Esophagus (tissue), 2 donors: ENCODE data around the gene RHBG. TPM values are rescaled to one million over a fixed set of nuclear protein-coding genes. Genes with fewer than 3 reads are reported as not detected.
"Not testable (repeated sequence)": the region's sequence is repeated elsewhere in the genome, so short reads cannot be mapped to it uniquely, and the experiment has no call there.

ENCODE experiments used
- H3K27ac ChIP-seq, 2 donors: one replicate each; pipeline ENCODE4 v1.5.1; 2013; ENCODE audit warnings: low read depth in 2 of 2, mild to moderate bottlenecking in 2 of 2, inconsistent platforms in 1 of 2, low read length in 1 of 2, moderate library complexity in 1 of 2
- H3K27me3 ChIP-seq, 2 donors: one replicate each; pipeline ENCODE4 v1.6.1; 2013; ENCODE audit warnings: low read length in 2 of 2, control low read depth in 1 of 2, mild to moderate bottlenecking in 1 of 2; ENCODE audit not compliant: insufficient read depth in 2 of 2, control insufficient read depth in 1 of 2
- H3K36me3 ChIP-seq, 2 donors: one replicate each; pipeline ENCODE4 v1.6.1; 2013; ENCODE audit warnings: low read length in 1 of 2; ENCODE audit not compliant: control insufficient read depth in 2 of 2, insufficient read depth in 2 of 2
- H3K4me1 ChIP-seq, 2 donors: one replicate each; pipeline ENCODE4 v1.6.1; 2013; ENCODE audit warnings: low read length in 1 of 2; ENCODE audit not compliant: control insufficient read depth in 2 of 2, insufficient read depth in 2 of 2
- H3K4me3 ChIP-seq, 2 donors: one replicate each; pipeline ENCODE4 v1.5.1; 2013; ENCODE audit warnings: low read length in 2 of 2, mild to moderate bottlenecking in 2 of 2, low read depth in 1 of 2, moderate library complexity in 1 of 2
- H3K9me3 ChIP-seq, 2 donors: one replicate each; pipeline ENCODE4 v1.6.1; 2013; ENCODE audit warnings: mild to moderate bottlenecking in 2 of 2, low read depth in 1 of 2, low read length in 1 of 2, moderate library complexity in 1 of 2; ENCODE audit not compliant: control insufficient read depth in 2 of 2, insufficient read depth in 1 of 2
- WGBS, 2 donors: extraction: QIAGEN DNeasy Blood & Tissue Kit; methylation state at CpG; one replicate each; pipeline ENCODE4 v1.1.7; 2013; 5-methylcytosine and 5-hydroxymethylcytosine counted together
- polyA plus RNA-seq, 2 donors: library from polyadenylated mRNA; stranded (reverse); fragments of 200-250 nt; gene quantifications; one replicate each; pipeline ENCODE4 v1.2.3, GENCODE V29; 2013
- donor health status: healthy with polysubstance abuse.
- donor health status: Bipolar disorder and iron deficiency.

The RHBG gene
- polyA plus RNA-seq = 1 to 10 TPM; 2.3 TPM

GRCh38 chr1:156368889-156369684 lies at the start of gene RHBG:
TSS of gene RHBG (plus strand) at chr1:156369211. CDS start at chr1:156369250, 39 bp downstream.
- Histone ChIP-seq H3K9me3 (no peaks in the 10 kb centered on the region), H3K27me3 (no peaks in the 10 kb centered on the region), H3K36me3 (no peaks in the 10 kb centered on the region), H3K27ac (peak within 1 kb of the TSS in 1 of 2 donors; percentile 28), H3K4me1 (peaks cover 0 to 7% of the 10 kb centered on the region in 2 donors), H3K4me3 (peak within 1 kb of the TSS; percentile 61 to 62)
- 11 to 12% methylated on average over 47 to 48 of the region's 48 CpGs for WGBS, 2 donors

GRCh38 chr1:156319664-156320063 lies 49.3 kb upstream of the RHBG start:
- 72 to 83% methylated on average over 1 of the region's 1 CpG for WGBS, 2 donors

GRCh38 chr1:156320560-156320959 lies 48.5 kb upstream of the RHBG start:
- Histone ChIP-seq H3K27me3 (no peaks in the 10 kb centered on the region), H3K36me3 (peaks cover 21 to 38% of the 10 kb centered on the region in 2 donors), H3K27ac (no peak overlapping the region), H3K4me1 (no peaks in the 10 kb centered on the region), H3K4me3 (no peak overlapping the region), H3K9me3 (no peaks in the 10 kb centered on the region)
- WGBS, 2 donors = 71 to 84% methylated on average over 3 of the region's 3 CpGs

More at GRCh38 chr1:156319664-156320063, 49.3 kb upstream of the RHBG start:
- H3K27me3 ChIP-seq = no peaks in the 10 kb centered on the region
- H3K9me3 ChIP-seq = no peaks in the 10 kb centered on the region
- no peaks in the 10 kb centered on the region for H3K4me1 ChIP-seq
- peaks cover 21 to 39% of the 10 kb centered on the region in 2 donors for H3K36me3 ChIP-seq
- no peak overlapping the region for H3K27ac ChIP-seq
- H3K4me3 ChIP-seq = no peak overlapping the region

- WGBS, 2 donors = 88 to 91% methylated on average over 9 of the region's 9 CpGs
These were observed 45.8 kb upstream of the RHBG start for GRCh38 chr1:156323179-156323578.

GRCh38 chr1:156336242-156336641 lies 32.8 kb upstream of the RHBG start:
- Histone ChIP-seq H3K27me3 (no peaks in the 10 kb centered on the region), H3K4me3 (peak overlapping the region in 1 of 2 donors; percentile 90), H3K9me3 (no peaks in the 10 kb centered on the region), H3K4me1 (peaks cover 0 to 3% of the 10 kb centered on the region in 2 donors), H3K36me3 (peaks cover 0 to 3% of the 10 kb centered on the region in 2 donors), H3K27ac (no peak overlapping the region)
- 74 to 79% methylated on average over 4 of the region's 4 CpGs for WGBS, 2 donors

More at GRCh38 chr1:156323179-156323578, 45.8 kb upstream of the RHBG start:
- not testable (repeated sequence) for H3K9me3 ChIP-seq, H3K27ac ChIP-seq, H3K4me3 ChIP-seq, H3K4me1 ChIP-seq, H3K27me3 ChIP-seq
- peaks cover 12 to 24% of the 10 kb centered on the region in 2 donors for H3K36me3 ChIP-seq

- no peaks in the 10 kb centered on the region for H3K27me3 ChIP-seq
- 30 to 31% methylated on average over 34 of the region's 34 CpGs for WGBS, 2 donors
- peaks cover 0 to 3% of the 10 kb centered on the region in 2 donors for H3K36me3 ChIP-seq
- H3K4me3 ChIP-seq = peak overlapping the region; percentile 78 to 90
- no peaks in the 10 kb centered on the region for H3K9me3 ChIP-seq
- H3K4me1 ChIP-seq = peaks cover 0 to 3% of the 10 kb centered on the region in 2 donors
- peak overlapping the region; percentile 69 to 84 for H3K27ac ChIP-seq
These were observed 31.7 kb upstream of the RHBG start for GRCh38 chr1:156337052-156337887.

- Histone ChIP-seq H3K4me3 (peak overlapping the region; percentile 78 to 90), H3K9me3 (no peaks in the 10 kb centered on the region), H3K4me1 (peaks cover 0 to 3% of the 10 kb centered on the region in 2 donors), H3K36me3 (peaks cover 0 to 3% of the 10 kb centered on the region in 2 donors), H3K27me3 (no peaks in the 10 kb centered on the region), H3K27ac (peak overlapping the region; percentile 69 to 84)
- 0% methylated on average over 14 of the region's 14 CpGs for WGBS, 2 donors
These were observed 31.2 kb upstream of the RHBG start for GRCh38 chr1:156337888-156338179.

- peak within 1 kb of the TSS; percentile 69 to 84 for H3K27ac ChIP-seq
- WGBS, 2 donors = 0% methylated on average over 47 of the region's 47 CpGs
- H3K9me3 ChIP-seq = no peaks in the 10 kb centered on the region
- peaks cover 0 to 3% of the 10 kb centered on the region in 2 donors for H3K4me1 ChIP-seq
- no peaks in the 10 kb centered on the region for H3K27me3 ChIP-seq
- H3K36me3 ChIP-seq = peaks cover 0 to 3% of the 10 kb centered on the region in 2 donors
- peak within 1 kb of the TSS; percentile 78 to 90 for H3K4me3 ChIP-seq
These were observed 30.6 kb upstream of the RHBG start, which contains the start of the genes CCT3 and TSACC for GRCh38 chr1:156338180-156338976. TSS of gene CCT3 (minus strand) at chr1:156338292. CDS start at chr1:156338184, 108 bp downstream. TSS of gene TSACC (plus strand) at chr1:156338526. CDS start at chr1:156339758, 1,232 bp downstream.
